H1 (cell line): ENCODE results near the gene ARCN1. TPM values are rescaled to one million over a fixed set of nuclear protein-coding genes. Genes with fewer than 3 reads are reported as not detected.

Source experiments
- CTCF ChIA-PET: fragments of 300-600 bp; sonication (Branson Sonifier 250); formaldehyde crosslinking; loops from one replicate; lab custom pipeline; 2021; ENCODE audit not compliant: partially characterized antibody; lab: Charles Lee
- POLR2A ChIA-PET: fragments of 300-600 bp; sonication (Branson Sonifier 250); formaldehyde crosslinking; loops from one replicate; lab custom pipeline; 2021; ENCODE audit warnings: inconsistent platforms; ENCODE audit not compliant: partially characterized antibody; lab: Charles Lee
- DNase-seq, 2 experiments: peaks; one replicate each; pipeline versions ENCODE4 v3.0.0 to v3.0.0-alpha.2; 2010 to 2022; ENCODE audit warnings: low spot score in 2 of 2, low read depth in 1 of 2, mixed read lengths in 1 of 2
- FAIRE-seq: peaks from 2 replicates; lab custom pipeline; 2011; peaks lifted over from hg19 to GRCh38; lab: Jason Lieb, UNC
- H2AFZ ChIP-seq: 2 replicates; pipeline ENCODE4 v1.8.1; 2012; ENCODE audit warnings: low read length, inconsistent platforms
- H2AK5ac ChIP-seq: 2 replicates; pipeline ENCODE4 v1.6.1; 2013; ENCODE audit warnings: low read depth, low read length
- H2BK120ac ChIP-seq: replicated peaks from 2 replicates; pipeline ENCODE3; 2013; ENCODE audit warnings: low read depth, low read length, inconsistent platforms
- H2BK12ac ChIP-seq: 2 replicates; pipeline ENCODE4 v1.6.1; 2013; ENCODE audit warnings: low read depth, low read length
- H2BK15ac ChIP-seq: 2 replicates; pipeline ENCODE4 v1.6.1; 2013; ENCODE audit warnings: low read length
- H2BK20ac ChIP-seq: 2 replicates; pipeline ENCODE4 v1.6.1; 2013; ENCODE audit warnings: low read length
- H2BK5ac ChIP-seq: 2 replicates; pipeline ENCODE4 v1.6.1; 2013; ENCODE audit warnings: low read depth, low read length
- H3K14ac ChIP-seq: 2 replicates; pipeline ENCODE4 v1.6.1; 2013; ENCODE audit warnings: inconsistent platforms; ENCODE audit not compliant: insufficient read length
- H3K18ac ChIP-seq: 2 replicates; pipeline ENCODE4 v1.6.1; 2013; ENCODE audit warnings: low read length; ENCODE audit errors: extremely low read depth
- H3K23ac ChIP-seq: 2 replicates; pipeline ENCODE4 v1.6.1; 2013; ENCODE audit warnings: inconsistent platforms; ENCODE audit not compliant: insufficient read length
- H3K23me2 ChIP-seq: 2 replicates; pipeline ENCODE4 v1.6.1; 2013; ENCODE audit warnings: low read depth, low read length
- H3K27ac ChIP-seq: 2 replicates; pipeline ENCODE4 v1.6.1; 2011; ENCODE audit warnings: low read depth, low read length, inconsistent platforms
- H3K27me3 ChIP-seq, 4 experiments: replicated peaks in 1 of 4; 1 replicate in 1 of 4; 2 replicates in 3 of 4; pipeline versions ENCODE4 v1.6.1 to v1.8.1; 2011 to 2013; ENCODE audit warnings: low read length in 3 of 4, mild to moderate bottlenecking in 3 of 4, inconsistent platforms in 2 of 4, mixed read lengths in 2 of 4, moderate library complexity in 1 of 4; ENCODE audit not compliant: control insufficient read depth in 3 of 4, insufficient read depth in 3 of 4; ENCODE audit errors: extremely low read depth in 1 of 4
- H3K36me3 ChIP-seq, 4 experiments: 2 replicates each; pipeline versions ENCODE4 v1.6.1 to v1.8.1; 2011 to 2013; ENCODE audit warnings: mild to moderate bottlenecking in 4 of 4, low read length in 3 of 4, moderate library complexity in 2 of 4, control low read depth in 1 of 4, inconsistent platforms in 1 of 4; ENCODE audit not compliant: insufficient read depth in 4 of 4, control insufficient read depth in 2 of 4
- H3K4ac ChIP-seq: replicated peaks from 2 replicates; pipeline ENCODE3; 2013; ENCODE audit warnings: low read length, low read depth, mixed read lengths, inconsistent platforms; ENCODE audit not compliant: insufficient read length
- H3K4me1 ChIP-seq, 4 experiments: replicated peaks in 1 of 4; 1 replicate in 1 of 4; 2 replicates in 3 of 4; pipeline versions ENCODE4 v1.6.1 to v1.8.1; 2011 to 2013; ENCODE audit warnings: low read length in 3 of 4, inconsistent platforms in 2 of 4, mixed read lengths in 1 of 4; ENCODE audit not compliant: insufficient read depth in 4 of 4, control insufficient read depth in 3 of 4
- H3K4me2 ChIP-seq, 2 experiments: 2 replicates each; pipeline versions ENCODE4 v1.6.1 to v1.8.1; 2011 to 2013; ENCODE audit warnings: low read depth in 2 of 2, low read length in 2 of 2, control low read depth in 1 of 2, inconsistent platforms in 1 of 2, mild to moderate bottlenecking in 1 of 2; ENCODE audit not compliant: insufficient read depth in 1 of 2
- H3K4me3 ChIP-seq, 4 experiments: fragments of 200-600, 300-600 bp in 1 of 4; sonication (generic), shearing (Covaris generic), sonication (Bioruptor Twin) in 1 of 4; 2 replicates each; pipeline versions ENCODE4 v1.5.1 to v1.8.1; 2011 to 2016; ENCODE audit warnings: low read length in 4 of 4, low read depth in 3 of 4, control low read depth in 2 of 4, inconsistent platforms in 2 of 4, mild to moderate bottlenecking in 2 of 4, mixed read lengths in 1 of 4, moderate library complexity in 1 of 4; ENCODE audit not compliant: insufficient read depth in 2 of 4; ENCODE audit errors: extremely low read depth in 1 of 4
- H3K56ac ChIP-seq: replicated peaks from 2 replicates; pipeline ENCODE3; 2013; ENCODE audit warnings: low read depth, mild to moderate bottlenecking, mixed read lengths, low read length, inconsistent platforms; ENCODE audit not compliant: insufficient read length
- H3K79me1 ChIP-seq: 2 replicates; pipeline ENCODE4 v1.6.1; 2013; ENCODE audit warnings: low read depth, low read length, control low read depth
- H3K79me2 ChIP-seq, 2 experiments: 2 replicates each; pipeline versions ENCODE4 v1.6.1 to v1.8.1; 2012 to 2013; ENCODE audit warnings: low read length in 2 of 2, mild to moderate bottlenecking in 2 of 2, inconsistent platforms in 1 of 2; ENCODE audit not compliant: insufficient read depth in 2 of 2, control insufficient read depth in 1 of 2
- H3K9ac ChIP-seq, 4 experiments: replicated peaks in 1 of 4; 1 replicate in 1 of 4; 2 replicates in 3 of 4; pipeline versions ENCODE4 v1.6.1 to v1.8.1; 2011 to 2013; ENCODE audit warnings: low read depth in 3 of 4, low read length in 3 of 4, control low read depth in 2 of 4, mild to moderate bottlenecking in 2 of 4, moderate library complexity in 2 of 4, inconsistent platforms in 1 of 4; ENCODE audit errors: extremely low read depth in 1 of 4
- H3K9me3 ChIP-seq, 2 experiments: 2 replicates each; pipeline versions ENCODE4 v1.6.1 to v1.8.1; 2012 to 2013; ENCODE audit warnings: mild to moderate bottlenecking in 2 of 2, moderate library complexity in 2 of 2, control low read depth in 1 of 2, inconsistent platforms in 1 of 2, low read depth in 1 of 2, low read length in 1 of 2, mixed read lengths in 1 of 2; ENCODE audit not compliant: insufficient read depth in 2 of 2
- H4K20me1 ChIP-seq, 2 experiments: replicated peaks in 1 of 2; 2 replicates each; pipeline versions ENCODE3 to v1.8.1; 2011 to 2013; ENCODE audit warnings: inconsistent platforms in 2 of 2, low read length in 2 of 2, mild to moderate bottlenecking in 1 of 2; ENCODE audit not compliant: insufficient read depth in 2 of 2, control insufficient read depth in 1 of 2
- H4K5ac ChIP-seq: 2 replicates; pipeline ENCODE4 v1.6.1; 2013; ENCODE audit warnings: low read length, low read depth, mixed read lengths, inconsistent platforms; ENCODE audit not compliant: insufficient read length
- H4K8ac ChIP-seq: 2 replicates; pipeline ENCODE4 v1.8.0; 2013; ENCODE audit warnings: mild to moderate bottlenecking, moderate library complexity, low read length, inconsistent platforms; ENCODE audit not compliant: insufficient read depth; ENCODE audit errors: extremely low read depth
- H4K91ac ChIP-seq: replicated peaks from 2 replicates; pipeline ENCODE3; 2013; ENCODE audit warnings: low read length, mixed read lengths, inconsistent platforms; ENCODE audit not compliant: insufficient read length
- BACH1 ChIP-seq: IDR thresholded peaks from 2 replicates; pipeline ENCODE4 v1.6.1; 2012; ENCODE audit warnings: low read length, improper control_type of control experiment
- CBX8 ChIP-seq: fragments of 300-800, 300-1000 bp; sonication (generic); IDR thresholded peaks from 2 replicates; pipeline ENCODE4 v1.7.1; 2016; ENCODE audit warnings: low read depth, low read length, borderline replicate concordance
- CTBP2 ChIP-seq: IDR thresholded peaks from 2 replicates; pipeline ENCODE4 v1.7.0; 2011; ENCODE audit warnings: borderline replicate concordance, mild to moderate bottlenecking, moderate library complexity, mixed read lengths, low read length; ENCODE audit not compliant: insufficient read depth, insufficient read length
- HDAC6 ChIP-seq: IDR thresholded peaks from one replicate; pipeline ENCODE4 v1.7.1; 2012; ENCODE audit warnings: low read depth, mild to moderate bottlenecking, inconsistent platforms, low read length, moderate library complexity
- KDM5A ChIP-seq: fragments of 200-600 bp; IDR thresholded peaks from 2 replicates; pipeline ENCODE4 v1.7.1; 2012; ENCODE audit warnings: mild to moderate bottlenecking, low read length, inconsistent platforms, mixed read lengths
- NRF1 ChIP-seq: IDR thresholded peaks from 2 replicates; pipeline ENCODE4 v1.6.1; 2011; ENCODE audit warnings: mild to moderate bottlenecking, low read depth, low read length, improper control_type of control experiment
- RAD21 ChIP-seq, 2 experiments: IDR thresholded peaks in 1 of 2; conservative IDR thresholded peaks in 1 of 2; 2 replicates each; pipeline ENCODE4 v1.6.1; 2011; ENCODE audit warnings: low read depth in 2 of 2, low read length in 2 of 2, improper control_type of control experiment in 1 of 2, inconsistent platforms in 1 of 2, mild to moderate bottlenecking in 1 of 2, moderate library complexity in 1 of 2
- RFX5 ChIP-seq: IDR thresholded peaks from 2 replicates; pipeline ENCODE4 v1.6.1; 2011; ENCODE audit warnings: low read depth, low read length, improper control_type of control experiment, borderline replicate concordance
- SAP30 ChIP-seq: fragments of 300-600 bp; sonication (generic); IDR thresholded peaks from 2 replicates; pipeline ENCODE4 v1.7.1; 2012; ENCODE audit warnings: low read length, moderate library complexity, mild to moderate bottlenecking, inconsistent platforms; ENCODE audit not compliant: insufficient read depth, insufficient replicate concordance
- SP1 ChIP-seq: IDR thresholded peaks from 2 replicates; pipeline ENCODE4 v1.6.1; 2011; ENCODE audit warnings: low read depth, low read length
- TAF1 ChIP-seq: IDR thresholded peaks from 2 replicates; pipeline ENCODE4 v1.6.1; 2011; ENCODE audit warnings: mild to moderate bottlenecking, low read depth, low read length
- YY1 ChIP-seq: IDR thresholded peaks from 2 replicates; pipeline ENCODE4 v1.6.1; 2011; ENCODE audit warnings: low read depth, mild to moderate bottlenecking, low read length
- WGBS, 2 experiments: shearing (Covaris generic) in 1 of 2; methylation state at CpG; one replicate each; pipeline versions ENCODE4 v1.1.6 to v1.1.7; 2013 to 2015; ENCODE audit warnings: low lambda C conversion rate in 2 of 2, mixed read lengths in 2 of 2, inconsistent platforms in 1 of 2, low coverage in 1 of 2, missing lambda C conversion rate in 1 of 2; ENCODE audit not compliant: insufficient replicate concordance in 2 of 2, insufficient coverage in 1 of 2, insufficient read length in 1 of 2; ENCODE audit errors: extremely low coverage in 1 of 2, missing lambda C conversion rate in 1 of 2; 5-methylcytosine and 5-hydroxymethylcytosine counted together
- polyA plus RNA-seq, 7 experiments: library from polyadenylated mRNA; depleted of rRNA in 3 of 7; stranded (reverse) in 5 of 7; unstranded in 2 of 7; fragments of >200 nt in 5 of 7; fragments of 200-250 nt in 2 of 7; gene quantifications; 1 replicate in 5 of 7; 2 replicates in 1 of 7; 4 replicates in 1 of 7; pipeline versions ENCODE4 v1.2.1 to v1.2.3, GENCODE V29; 2011 to 2013; ENCODE audit warnings: missing spikeins in 2 of 7, mixed read lengths in 2 of 7
- total RNA-seq: library from RNA; stranded (reverse); fragmentation: NEBNext Ultra II Directional; extraction: Animal tissue kit (Norgen Biotek cat#: 25700); gene quantifications from 2 replicates; pipeline ENCODE4 v1.2.1, GENCODE V29; 2021

ARCN1 gene
- total and polyA plus RNA-seq, 2 of the 8 experiments (the other 6 are each of a cell fraction or from before 2014, with no cell fraction given): 132 to 146 TPM

DNA sequence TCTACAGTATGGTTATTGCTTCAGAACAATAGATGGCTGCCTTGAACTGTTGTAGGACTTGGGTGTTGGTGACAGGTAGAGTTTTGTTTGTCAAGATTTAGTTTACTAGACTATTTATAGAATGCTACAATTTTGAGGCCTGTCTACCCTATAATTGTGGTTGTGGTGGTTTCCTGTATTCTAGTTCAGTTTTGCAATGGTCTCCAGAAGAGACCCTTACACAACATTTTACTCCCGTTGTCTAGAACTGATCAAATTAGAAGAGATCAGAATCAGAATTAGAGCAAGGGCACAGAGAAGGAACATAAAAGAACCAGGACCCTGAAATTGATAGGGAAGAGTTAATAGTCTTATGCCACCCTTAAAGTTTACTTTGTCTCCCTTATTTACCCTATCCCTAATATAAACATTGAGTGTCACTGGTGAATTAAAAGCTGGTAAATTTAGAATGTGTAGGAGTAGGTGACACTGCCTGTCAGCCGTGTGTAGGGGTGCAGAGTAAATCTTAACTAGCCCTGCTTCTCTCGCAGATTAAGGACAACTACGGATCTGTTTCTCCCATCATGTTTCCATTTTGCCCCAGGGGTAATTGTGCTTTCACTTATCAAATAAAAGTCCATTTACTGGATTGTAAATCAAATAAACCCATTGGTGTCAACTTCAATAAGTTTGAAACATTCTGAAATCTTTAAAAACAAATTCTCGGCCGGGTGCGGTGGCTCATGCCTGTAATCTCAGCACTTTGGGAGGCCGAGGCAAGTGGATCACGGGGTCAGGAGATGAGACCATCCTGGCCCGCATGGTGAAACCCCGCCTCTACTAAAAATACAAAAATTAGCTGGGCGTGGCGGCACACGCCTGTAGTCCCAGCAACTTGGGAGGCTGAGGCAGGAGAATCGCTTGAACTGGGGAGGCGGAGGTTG, 24.3 kb downstream of the ARCN1 start:
- Histone ChIP-seq H3K4me3 (no peak overlapping the region), H3K4me1 (no peaks in the 10 kb centered on the region), H2BK12ac (no peak overlapping the region), H4K91ac (no peak overlapping the region), H3K79me2 (no peaks in the 10 kb centered on the region), H3K79me1 (no peaks in the 10 kb centered on the region), H3K56ac (no peak overlapping the region), H2AK5ac (no peak overlapping the region), H3K4me2 (no peak overlapping the region), H3K14ac (no peak overlapping the region), H2BK20ac (no peak overlapping the region), H3K9me3 (no peaks in the 10 kb centered on the region), H2BK5ac (no peak overlapping the region), H3K23ac (no peak overlapping the region), H3K36me3 (peaks cover 22 to 61% (median 50%) of the 10 kb centered on the region in 4 experiments), H3K23me2 (no peaks in the 10 kb centered on the region), H4K8ac (no peak overlapping the region), H2BK15ac (no peak overlapping the region), H2BK120ac (no peak overlapping the region), H3K4ac (no peak overlapping the region), H4K20me1 (peaks cover 0 to 4% of the 10 kb centered on the region in 2 experiments), H3K27me3 (no peaks in the 10 kb centered on the region; a peak in 1 of 7 replicates), H4K5ac (no peak overlapping the region), H2AFZ (no peak overlapping the region), H3K9ac (no peak overlapping the region), H3K18ac (no peak overlapping the region), H3K27ac (no peak overlapping the region)
- 96% methylated on average over 16 of the region's 16 CpGs; no CpG with 5 or more reads in 1 of the 2 experiments for WGBS, 2 experiments
- DNase-seq (no peak), FAIRE-seq (no peak)
- ChIA-PET CTCF (interaction anchor here (0.8 to 25.3 kb wide), 7 partner anchors 10 to 383 kb away, joined by 3 to 435 read pairs (median 62); partner anchors contain the start of gene PHLDB1), POLR2A (interaction anchor here (1.6 to 3.3 kb wide), 3 partner anchors 8 to 38 kb away, joined by 7 to 11 read pairs (median 9); no protein-coding TSS in a partner anchor)
- TF ChIP-seq TAF1 (no peak), YY1 (no peak), HDAC6 (no peak), RAD21 (IDR thresholded peaks at IDR 0.05 in 1 of 2, conservative IDR thresholded peaks at IDR 0.05 in 1 of 2; ENCODE audit: low read depth in 2 of 2, low read length in 2 of 2) (no peak), KDM5A (no peak), BACH1 (no peak), SP1 (no peak), NRF1 (no peak), CTBP2 (no peak), RFX5 (no peak), SAP30 (no peak), CBX8 (no peak)
